DMS 273 (cell line): ENCODE data around the gene PPP4R1.

Experiments
- DNase-seq: peaks from one replicate; lab custom pipeline; 2025; ENCODE audit not compliant: unreplicated experiment; lab: John Stamatoyannopoulos, UW

The PPP4R1 gene

GRCh38 chr18:9552616-9553015 lies 61.7 kb downstream of the PPP4R1 start:
- no peak for DNase-seq

DNA sequence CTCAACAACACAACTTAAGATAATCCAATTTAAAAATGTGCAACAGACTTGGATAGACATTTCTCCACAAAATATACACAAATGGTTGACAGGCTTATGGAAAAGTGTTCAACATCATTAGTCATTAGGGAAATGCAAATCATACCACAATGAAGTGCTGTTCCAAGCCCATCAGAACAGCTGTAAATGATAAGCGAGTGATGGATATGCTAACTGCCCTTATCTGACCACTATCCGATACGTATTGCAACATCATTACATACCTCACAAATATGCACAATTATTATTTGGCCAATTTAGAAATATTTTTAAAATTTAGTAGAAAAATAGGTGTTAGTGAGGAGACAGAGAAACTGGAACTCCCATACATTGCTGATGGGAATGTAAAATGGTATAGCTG lies 62.2 kb downstream of the PPP4R1 start:
- DNase-seq: no peak

GRCh38 chr18:9550429-9550828 lies 63.9 kb downstream of the PPP4R1 start:
- no peak for DNase-seq

DNA sequence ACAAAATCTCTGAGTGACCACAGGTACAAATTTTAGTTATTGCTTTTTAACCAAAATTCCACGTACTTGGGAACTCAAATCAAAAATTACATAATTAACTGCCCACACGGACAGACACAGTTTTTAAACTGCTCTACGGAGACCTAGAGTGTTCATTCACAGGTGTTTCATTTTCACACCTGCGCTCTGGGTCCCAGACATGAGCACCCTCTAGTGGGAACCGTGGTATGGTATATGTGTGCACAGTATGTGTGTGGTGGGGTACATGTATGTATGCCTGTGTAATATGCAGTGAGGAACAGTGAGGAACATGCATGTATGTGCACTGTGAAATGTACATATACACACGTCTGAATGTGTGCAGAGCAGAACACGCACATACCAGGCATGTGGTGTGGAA lies 65.0 kb downstream of the PPP4R1 start:
- DNase-seq: peak; percentile 23

DNA sequence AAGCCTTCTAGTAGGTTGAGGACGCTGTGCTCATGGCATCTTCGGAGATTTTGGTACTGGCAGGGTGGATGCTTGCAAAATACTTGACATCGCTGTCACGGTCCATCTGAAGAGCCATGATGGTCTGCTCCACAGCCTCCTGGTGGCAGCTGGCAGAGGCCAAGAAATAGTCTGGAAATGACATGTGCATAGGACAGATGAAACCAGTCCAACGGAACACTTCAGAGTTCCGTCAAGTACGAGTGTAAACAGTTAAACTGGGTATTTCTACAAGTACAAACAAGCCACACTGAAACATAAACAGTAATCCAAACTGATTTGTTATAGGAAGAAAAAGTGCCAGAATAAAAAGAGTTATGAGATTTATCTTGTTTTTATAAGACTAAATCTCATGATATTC lies 66.6 kb downstream of the PPP4R1 start:
- DNase-seq: no peak

GRCh38 chr18:9546468-9546867 lies 67.9 kb downstream of the PPP4R1 start:
- no peak for DNase-seq

DNA sequence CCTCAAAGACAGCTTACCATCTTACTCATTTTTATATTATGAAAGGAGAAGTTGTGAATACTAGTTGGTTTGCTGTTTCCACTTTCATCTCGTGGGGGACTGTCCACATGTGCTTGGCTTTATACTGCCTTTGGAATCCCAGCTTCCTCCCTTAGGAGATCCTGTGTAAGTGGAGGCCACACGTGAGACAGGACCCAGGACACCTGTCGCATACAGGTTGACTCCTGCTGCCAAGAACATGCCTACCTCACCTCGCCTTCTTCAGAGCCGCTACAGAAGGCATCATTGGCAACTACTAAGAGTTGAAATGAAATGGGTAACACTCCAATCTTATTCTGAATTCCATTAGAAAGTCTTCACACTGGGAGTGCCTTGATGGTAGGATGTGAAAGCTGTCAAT lies 69.3 kb downstream of the PPP4R1 start:
- DNase-seq: no peak

DNA sequence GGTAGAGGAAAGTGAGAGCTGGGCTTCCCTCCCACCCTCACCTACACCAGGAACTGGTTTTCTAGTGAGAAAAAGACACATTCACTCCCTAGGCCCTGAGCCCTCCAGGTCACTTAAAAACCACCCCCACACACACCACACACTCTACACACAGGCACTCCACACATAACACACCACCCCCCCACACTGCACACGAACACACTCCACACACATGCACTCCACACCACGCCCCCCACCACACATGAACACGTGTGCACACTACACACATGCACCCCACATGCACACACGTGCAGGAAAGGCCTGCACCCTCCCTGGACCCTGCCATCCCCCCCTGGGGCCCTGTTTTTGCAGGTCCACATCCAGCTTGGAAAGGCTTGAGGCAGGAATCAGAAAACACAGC lies 71.4 kb downstream of the PPP4R1 start:
- no peak for DNase-seq

DNA sequence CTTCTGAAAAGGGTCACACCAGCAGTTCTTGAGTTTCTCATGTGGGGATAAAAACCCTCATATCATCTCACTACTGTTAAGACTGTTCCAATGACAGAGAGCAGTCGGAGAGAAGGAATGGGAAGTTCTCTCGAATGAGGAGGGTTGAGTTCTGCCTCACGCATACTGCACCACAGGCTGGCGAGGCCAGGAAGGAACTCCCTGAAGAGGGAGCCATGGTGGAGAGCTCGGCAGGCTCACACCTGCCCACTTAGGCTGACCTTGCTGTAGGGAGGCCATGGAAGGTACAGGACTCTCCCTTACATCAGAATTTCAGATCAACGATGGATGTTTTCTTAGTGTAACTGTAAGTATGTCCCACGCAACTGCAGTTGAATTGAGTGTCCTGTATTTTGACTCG lies 74.4 kb downstream of the PPP4R1 start:
- no peak for DNase-seq

DNA sequence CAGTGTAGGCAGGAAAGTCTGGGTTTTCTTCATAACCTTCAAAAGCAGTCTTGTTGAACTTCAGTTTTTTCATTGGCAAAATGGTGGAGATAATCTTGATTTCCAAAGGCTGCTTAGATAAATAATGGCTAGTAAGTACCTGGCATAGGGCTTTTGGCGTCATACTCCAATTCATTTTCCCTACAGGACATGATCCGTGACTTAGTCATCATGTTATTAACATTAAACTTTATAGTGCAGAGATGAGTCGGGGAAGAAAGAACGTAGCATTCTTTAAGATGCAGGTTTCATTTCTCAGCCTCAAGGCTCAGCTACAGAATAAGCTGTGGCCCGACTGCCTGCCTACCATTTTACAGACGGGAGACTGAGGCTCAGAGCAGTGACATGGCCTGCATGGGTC lies 75.1 kb downstream of the PPP4R1 start:
- DNase-seq: no peak

- DNase-seq: no peak
Observed at GRCh38 chr18:9537677-9538076, 76.7 kb downstream of the PPP4R1 start.

GRCh38 chr18:9536354-9537152 lies 77.8 kb downstream of the PPP4R1 start:
- DNase-seq: no peak

DNA sequence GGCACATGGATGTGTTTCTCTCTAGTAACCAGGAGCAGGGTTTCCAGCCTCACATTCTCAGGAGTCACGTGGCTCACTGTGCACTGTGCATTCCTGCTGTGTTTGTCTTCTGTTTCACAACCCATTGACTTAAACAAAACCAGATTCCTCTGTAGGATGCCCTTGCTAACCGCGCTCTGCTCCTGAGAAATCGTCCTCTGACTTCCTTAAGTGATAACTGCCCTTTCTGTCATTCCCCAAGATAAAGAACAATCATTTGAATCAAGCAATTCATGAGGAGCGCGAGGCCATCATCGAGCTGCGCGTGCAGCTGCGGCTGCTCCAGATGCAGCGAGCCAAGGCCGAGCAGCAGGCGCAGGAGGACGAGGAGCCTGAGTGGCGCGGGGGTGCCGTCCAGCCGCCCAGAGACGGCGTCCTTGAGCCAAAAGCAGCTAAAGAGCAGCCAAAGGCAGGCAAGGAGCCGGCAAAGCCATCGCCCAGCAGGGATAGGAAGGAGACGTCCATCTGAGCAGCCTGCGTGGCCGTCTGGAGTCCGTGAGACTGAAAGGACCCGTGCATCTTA lies 78.8 kb downstream of the PPP4R1 start:
- no peak for DNase-seq

- no peak for DNase-seq
Observed at GRCh38 chr18:9534844-9535243, 79.5 kb downstream of the PPP4R1 start.

GRCh38 chr18:9531791-9532410 lies 82.5 kb downstream of the PPP4R1 start:
- DNase-seq: no peak

DNA sequence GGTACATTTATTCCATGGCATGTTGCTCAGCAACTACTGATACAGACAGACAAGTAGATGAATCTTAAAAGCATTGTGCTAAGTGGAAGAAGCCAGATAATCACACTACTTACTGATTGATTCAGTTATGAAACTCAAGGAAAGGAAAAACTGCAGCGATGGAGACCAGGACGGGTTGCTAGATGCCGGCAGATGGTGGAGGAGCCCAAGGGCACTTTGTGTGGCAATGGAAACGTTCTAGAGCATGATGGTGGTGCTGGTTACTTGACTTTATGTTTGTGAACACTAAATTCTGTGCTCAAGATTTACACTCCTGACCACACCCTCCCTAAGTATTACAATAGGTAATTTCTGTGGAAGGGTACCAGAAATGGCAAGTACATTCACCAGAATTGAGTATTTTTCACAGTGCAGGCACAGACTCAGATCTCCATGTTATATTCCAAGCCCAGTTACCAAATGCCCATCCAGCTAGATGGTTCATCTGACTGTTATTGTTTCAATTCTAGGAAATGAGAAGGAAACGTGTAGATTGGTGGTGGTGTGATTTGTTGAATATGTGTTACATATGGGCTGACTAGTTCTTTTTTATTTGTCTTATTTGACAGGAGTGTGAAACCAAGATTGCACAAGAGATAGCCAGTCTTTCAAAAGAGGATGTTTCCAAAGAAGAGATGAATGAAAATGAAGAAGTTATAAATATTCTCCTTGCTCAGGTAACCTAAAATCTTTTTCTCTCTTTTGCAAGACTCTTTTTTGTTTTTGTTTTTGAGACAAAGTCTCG lies 83.9 kb downstream of the PPP4R1 start:
- no peak for DNase-seq

DNA sequence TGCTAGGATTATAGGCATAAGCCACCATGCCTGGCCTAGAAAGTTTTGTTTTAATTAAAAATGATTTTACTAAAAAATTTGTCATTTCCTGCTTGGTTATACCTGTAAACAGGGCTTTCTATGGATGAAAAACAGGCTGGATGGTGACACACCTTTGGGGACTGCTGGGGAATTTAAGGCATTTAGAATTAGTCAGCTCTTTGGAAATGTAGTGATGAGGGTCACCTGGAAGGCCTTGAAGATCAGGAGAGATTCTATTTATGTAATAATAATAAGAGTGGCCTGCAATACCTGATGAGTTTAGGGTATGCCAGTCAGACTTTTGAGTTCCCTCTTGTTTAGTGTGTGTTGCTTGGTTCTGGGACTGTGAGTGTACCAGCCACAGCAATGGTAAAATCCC lies 87.9 kb downstream of the PPP4R1 start:
- DNase-seq: no peak

- DNase-seq: no peak
Observed at GRCh38 chr18:9522952-9523351, 91.4 kb downstream of the PPP4R1 start.

DNA sequence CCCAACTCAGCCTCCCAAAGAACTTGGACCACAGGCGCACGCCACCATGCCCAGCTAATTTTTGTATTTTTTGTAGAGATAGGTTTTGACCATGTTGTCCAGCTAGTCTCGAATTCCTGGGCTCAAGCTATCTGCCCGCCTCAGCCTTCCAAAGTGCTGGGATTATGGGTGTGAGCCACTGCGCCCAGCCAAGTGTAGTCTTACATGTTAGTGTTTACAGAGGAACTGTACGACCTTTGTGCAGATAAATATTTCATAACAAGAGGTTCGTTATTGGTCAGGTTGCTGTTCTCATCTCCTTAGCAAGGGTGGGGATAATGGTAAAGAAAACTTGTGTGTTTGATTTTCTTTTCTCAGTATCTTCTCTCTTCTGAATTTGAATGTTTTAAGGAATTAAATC lies 92.6 kb downstream of the PPP4R1 start:
- DNase-seq: no peak

GRCh38 chr18:9520666-9521065 lies 93.7 kb downstream of the PPP4R1 start:
- no peak for DNase-seq

GRCh38 chr18:9519399-9519798 lies 95.0 kb downstream of the PPP4R1 start:
- no peak for DNase-seq

GRCh38 chr18:9517869-9518268 lies 96.5 kb downstream of the PPP4R1 start:
- DNase-seq: no peak
